Measurements from ENCODE around the gene SAE1.

DNA sequence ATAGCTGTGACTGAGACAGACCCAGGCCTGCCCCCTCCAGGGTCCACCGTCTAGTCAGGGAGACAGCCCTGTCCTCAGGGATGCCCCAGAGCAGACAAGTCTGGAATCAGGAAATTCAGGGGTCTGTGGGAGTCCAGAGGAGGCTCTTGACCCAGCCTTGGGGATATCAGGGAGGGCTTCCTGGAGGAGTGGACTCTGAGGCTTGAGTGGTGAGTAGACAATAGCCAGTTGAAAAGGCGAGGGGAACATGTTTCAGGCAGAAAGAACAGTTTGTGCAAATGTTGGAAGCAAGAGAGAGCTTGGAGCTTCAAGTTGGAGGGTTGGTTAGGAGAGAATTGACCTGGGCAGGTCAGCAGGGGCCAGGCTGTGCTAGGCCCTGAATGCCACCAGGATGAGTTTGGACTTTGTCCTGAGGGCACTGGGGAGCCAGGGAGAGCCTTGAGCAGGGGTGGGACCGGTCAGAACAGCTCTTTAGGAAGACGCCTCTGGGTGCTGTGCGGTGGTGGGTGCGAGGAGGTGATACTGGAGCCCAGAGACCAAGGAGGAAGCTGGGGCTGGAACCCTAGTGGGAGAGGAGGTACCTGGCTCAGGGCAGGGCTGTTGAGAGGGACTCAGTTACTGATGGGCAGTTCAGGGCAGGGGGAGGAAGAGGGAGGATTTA is 128.4 kb downstream of the SAE1 start:
- TF ChIP-seq EP300 (IDR thresholded peaks at IDR 0.05), result no peak
- TF ChIP-seq, protein P1, sequence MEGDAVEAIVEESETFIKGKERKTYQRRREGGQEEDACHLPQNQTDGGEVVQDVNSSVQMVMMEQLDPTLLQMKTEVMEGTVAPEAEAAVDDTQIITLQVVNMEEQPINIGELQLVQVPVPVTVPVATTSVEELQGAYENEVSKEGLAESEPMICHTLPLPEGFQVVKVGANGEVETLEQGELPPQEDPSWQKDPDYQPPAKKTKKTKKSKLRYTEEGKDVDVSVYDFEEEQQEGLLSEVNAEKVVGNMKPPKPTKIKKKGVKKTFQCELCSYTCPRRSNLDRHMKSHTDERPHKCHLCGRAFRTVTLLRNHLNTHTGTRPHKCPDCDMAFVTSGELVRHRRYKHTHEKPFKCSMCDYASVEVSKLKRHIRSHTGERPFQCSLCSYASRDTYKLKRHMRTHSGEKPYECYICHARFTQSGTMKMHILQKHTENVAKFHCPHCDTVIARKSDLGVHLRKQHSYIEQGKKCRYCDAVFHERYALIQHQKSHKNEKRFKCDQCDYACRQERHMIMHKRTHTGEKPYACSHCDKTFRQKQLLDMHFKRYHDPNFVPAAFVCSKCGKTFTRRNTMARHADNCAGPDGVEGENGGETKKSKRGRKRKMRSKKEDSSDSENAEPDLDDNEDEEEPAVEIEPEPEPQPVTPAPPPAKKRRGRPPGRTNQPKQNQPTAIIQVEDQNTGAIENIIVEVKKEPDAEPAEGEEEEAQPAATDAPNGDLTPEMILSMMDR (IDR thresholded peaks at IDR 0.05), result no peak
